Measurements from ENCODE around the gene CTNNBL1. TPM values are rescaled to one million over a fixed set of nuclear protein-coding genes. Genes with fewer than 3 reads are reported as not detected.

Gene CTNNBL1
- total and polyA plus RNA-seq, 2 experiments from 2014 or later, result 36.3 to 68.7 TPM

DNA sequence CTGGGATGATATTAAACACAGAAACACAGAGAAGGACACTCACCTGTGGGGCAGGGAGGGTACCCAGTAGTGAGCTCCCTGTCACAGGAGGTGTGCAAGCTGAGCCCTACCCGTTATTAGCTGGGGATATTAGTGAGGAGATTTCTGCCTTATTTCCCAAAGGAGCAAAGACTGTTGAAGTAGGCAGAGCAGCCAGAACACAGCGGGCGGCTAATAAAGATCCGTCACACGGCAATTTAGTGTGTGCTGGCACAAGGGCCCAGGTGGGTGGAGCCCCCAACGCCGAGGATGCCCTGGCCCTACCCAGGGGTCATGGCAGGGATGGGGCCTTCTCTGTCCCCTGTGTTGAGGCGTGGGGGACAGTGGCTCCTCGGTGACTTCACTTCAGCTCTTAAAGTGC, 217.4 kb downstream of the CTNNBL1 start:
- Histone ChIP-seq H3K36me3 (ENCODE audit: insufficient read depth) (no peaks in the 10 kb centered on the region), H3K79me2 (replicated peaks; ENCODE audit: insufficient read depth) (no peaks in the 10 kb centered on the region), H4K20me1 (replicated peaks; ENCODE audit: insufficient read depth) (no peaks in the 10 kb centered on the region), H3F3A (replicated peaks; ENCODE audit: low read depth) (peaks cover 6% of the 10 kb centered on the region; the same call in 1 of the 2 replicates), H2AFZ (no peak overlapping the region), H3K27me3 (ENCODE audit: insufficient read depth) (peaks cover 6% of the 10 kb centered on the region; the same call in 1 of the 2 replicates), H3K4me2 (no peak overlapping the region; the same call in 1 of the 2 replicates), H3K9me2 (ENCODE audit: insufficient read depth) (no peaks in the 10 kb centered on the region), H3K27ac (ENCODE audit: low read depth) (no peak overlapping the region), H3K4me3 (no peak overlapping the region), H3K4me1 (ENCODE audit: insufficient read depth) (peaks cover 46% of the 10 kb centered on the region)
- H3K27ac Mint-ChIP-seq, result no peak overlapping the region
- peaks cover 64% of the 10 kb centered on the region for H3K4me1 Mint-ChIP-seq
- DNase-seq (ENCODE audit: low spot score) (no peak), ATAC-seq (no peak)
- TF ChIP-seq REST (IDR thresholded peaks at IDR 0.05; ENCODE audit: unreplicated experiment), result no peak
- TF ChIP-seq JUNB (IDR thresholded peaks at IDR 0.05; ENCODE audit: unreplicated experiment), result no peak
- no peak for TF ChIP-seq EZH2phosphoT487 (IDR thresholded peaks at IDR 0.05; ENCODE audit: unreplicated experiment)
- no peak for TF ChIP-seq ZNF331 (CRISPR knock-in tag; IDR thresholded peaks at IDR 0.05; ENCODE audit: low read depth)
- TF ChIP-seq ZNF114 (CRISPR knock-in tag; IDR thresholded peaks at IDR 0.05), result no peak
- no peak overlapping the region for H3K4me3 Mint-ChIP-seq
- no peaks in the 10 kb centered on the region for H3K36me3 Mint-ChIP-seq (ENCODE audit: low read depth)
- peaks cover 25% of the 10 kb centered on the region for H3K27me3 Mint-ChIP-seq (ENCODE audit: insufficient read depth, low read depth, poor library complexity)
- no peaks in the 10 kb centered on the region for H3K9me3 Mint-ChIP-seq

GRCh38 chr20:37911838-37912281, 218.0 kb downstream of the CTNNBL1 start:
- Histone ChIP-seq H3K4me1 (ENCODE audit: insufficient read depth) (peaks cover 49% of the 10 kb centered on the region), H4K20me1 (replicated peaks; ENCODE audit: insufficient read depth) (no peaks in the 10 kb centered on the region), H3K36me3 (ENCODE audit: insufficient read depth) (no peaks in the 10 kb centered on the region), H2AFZ (peak overlapping the region; percentile 54; the same call in 1 of the 2 replicates), H3K4me3 (peak overlapping the region; percentile 28; the same call in 1 of the 2 replicates), H3K27ac (ENCODE audit: low read depth) (no peak overlapping the region), H3K79me2 (replicated peaks; ENCODE audit: insufficient read depth) (no peaks in the 10 kb centered on the region), H3F3A (replicated peaks; ENCODE audit: low read depth) (peaks cover 6% of the 10 kb centered on the region; the same call in 1 of the 2 replicates), H3K4me2 (peak overlapping the region; percentile 52), H3K27me3 (ENCODE audit: insufficient read depth) (peaks cover 11% of the 10 kb centered on the region; the same call in 1 of the 2 replicates), H3K9me2 (ENCODE audit: insufficient read depth) (no peaks in the 10 kb centered on the region)
- Mint-ChIP-seq H3K9me3 (no peaks in the 10 kb centered on the region), H3K4me3 (no peak overlapping the region), H3K36me3 (ENCODE audit: low read depth) (no peaks in the 10 kb centered on the region), H3K4me1 (peaks cover 65% of the 10 kb centered on the region), H3K27me3 (ENCODE audit: insufficient read depth, low read depth, poor library complexity) (peaks cover 23% of the 10 kb centered on the region), H3K27ac (no peak overlapping the region)
- ATAC-seq (peak; percentile 20), DNase-seq (ENCODE audit: low spot score) (peak; percentile 85)
- TF ChIP-seq EZH2 (IDR thresholded peaks at IDR 0.05; ENCODE audit: low read depth, unreplicated experiment) (no peak), POLR2AphosphoS5 (IDR thresholded peaks at IDR 0.05; ENCODE audit: low read depth) (peak; percentile 38; the same call in 1 of the 2 replicates), NANOG (IDR thresholded peaks at IDR 0.05; ENCODE audit: borderline replicate concordance) (no peak), CREB1 (CRISPR knock-in tag; IDR thresholded peaks at IDR 0.05; ENCODE audit: low read depth) (no peak)
- TF ChIP-seq, protein P1, sequence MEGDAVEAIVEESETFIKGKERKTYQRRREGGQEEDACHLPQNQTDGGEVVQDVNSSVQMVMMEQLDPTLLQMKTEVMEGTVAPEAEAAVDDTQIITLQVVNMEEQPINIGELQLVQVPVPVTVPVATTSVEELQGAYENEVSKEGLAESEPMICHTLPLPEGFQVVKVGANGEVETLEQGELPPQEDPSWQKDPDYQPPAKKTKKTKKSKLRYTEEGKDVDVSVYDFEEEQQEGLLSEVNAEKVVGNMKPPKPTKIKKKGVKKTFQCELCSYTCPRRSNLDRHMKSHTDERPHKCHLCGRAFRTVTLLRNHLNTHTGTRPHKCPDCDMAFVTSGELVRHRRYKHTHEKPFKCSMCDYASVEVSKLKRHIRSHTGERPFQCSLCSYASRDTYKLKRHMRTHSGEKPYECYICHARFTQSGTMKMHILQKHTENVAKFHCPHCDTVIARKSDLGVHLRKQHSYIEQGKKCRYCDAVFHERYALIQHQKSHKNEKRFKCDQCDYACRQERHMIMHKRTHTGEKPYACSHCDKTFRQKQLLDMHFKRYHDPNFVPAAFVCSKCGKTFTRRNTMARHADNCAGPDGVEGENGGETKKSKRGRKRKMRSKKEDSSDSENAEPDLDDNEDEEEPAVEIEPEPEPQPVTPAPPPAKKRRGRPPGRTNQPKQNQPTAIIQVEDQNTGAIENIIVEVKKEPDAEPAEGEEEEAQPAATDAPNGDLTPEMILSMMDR (conservative IDR thresholded peaks at IDR 0.05; ENCODE audit: low read depth in 2 of 2), result no peak

Measured in GM23338 (cell line).